Kidney (tissue), 14 donors: ENCODE measurements around the gene RNF225. TPM values are rescaled to one million over a fixed set of nuclear protein-coding genes. Genes with fewer than 3 reads are reported as not detected.
A peak's percentile ranks its signal among the peaks of the same experiment; 100 is the strongest.

Experiments
- DNase-seq, 5 donors: peaks; one replicate each; pipeline ENCODE4 v3.0.0-alpha.2; 2013 to 2020
- FAIRE-seq: peaks from 2 replicates; lab custom pipeline; 2012; peaks lifted over from hg19 to GRCh38; lab: Jason Lieb, UNC
- H3K27ac ChIP-seq, 2 donors: one replicate each; pipeline ENCODE4 v1.7.0; 2013; ENCODE audit warnings: low read depth in 2 of 2, low read length in 2 of 2, inconsistent platforms in 1 of 2
- H3K27me3 ChIP-seq: one replicate; pipeline ENCODE4 v1.7.1; 2013; ENCODE audit warnings: low read length, inconsistent platforms; ENCODE audit not compliant: control insufficient read depth, insufficient read depth
- H3K36me3 ChIP-seq, 3 donors: one replicate each; pipeline versions ENCODE4 v1.7.0 to v1.7.1; 2013; ENCODE audit warnings: low read length in 3 of 3, control low read depth in 1 of 3, inconsistent platforms in 1 of 3; ENCODE audit not compliant: insufficient read depth in 3 of 3, control insufficient read depth in 2 of 3
- H3K4me1 ChIP-seq, 3 donors: one replicate each; pipeline versions ENCODE4 v1.7.0 to v1.7.1; 2013; ENCODE audit warnings: low read length in 3 of 3, inconsistent platforms in 1 of 3, low read depth in 1 of 3; ENCODE audit not compliant: control insufficient read depth in 2 of 3, insufficient read depth in 2 of 3
- H3K4me3 ChIP-seq, 3 donors: one replicate each; pipeline versions ENCODE4 v1.7.0 to v1.8.1; 2013; ENCODE audit warnings: low read length in 3 of 3, control low read depth in 1 of 3, inconsistent platforms in 1 of 3
- H3K9ac ChIP-seq, 3 donors: one replicate each; pipeline versions ENCODE4 v1.7.0 to v1.7.1; 2013; ENCODE audit warnings: low read length in 3 of 3, control low read depth in 1 of 3, inconsistent platforms in 1 of 3
- H3K9me3 ChIP-seq, 3 donors: one replicate each; pipeline versions ENCODE4 v1.7.0 to v1.7.1; 2013; ENCODE audit warnings: low read length in 3 of 3, control low read depth in 1 of 3, inconsistent platforms in 1 of 3; ENCODE audit not compliant: control insufficient read depth in 2 of 3, insufficient read depth in 1 of 3
- intact Hi-C: fragments of 100-400 bp; cut with DNase I; formaldehyde crosslinking; loops from one replicate; pipeline ENCODE4 v1.11.1; 2022
- polyA plus RNA-seq: library from polyadenylated mRNA; stranded (reverse); fragments of 350-450 nt; fragmentation: Illumina TruSeq; extraction: RNeasy Lipid Tissue Mini Kit (QIAGEN cat#74804); gene quantifications from one replicate; pipeline ENCODE4 v1.2.3, GENCODE V29; 2014; ENCODE audit warnings: low read depth, low replicate concordance; ENCODE audit not compliant: insufficient read depth
- total RNA-seq: library from RNA; stranded (reverse); fragmentation: NEBNext Ultra II Directional; extraction: Animal tissue kit (Norgen Biotek cat#: 25700); gene quantifications from one replicate; pipeline ENCODE4 v1.2.1, GENCODE V29; 2021
- TF ChIP-seq, protein P1 (sequence below): IDR thresholded peaks from 3 replicates; pipeline ENCODE4 v1.5.1; 2012; ENCODE audit warnings: mild to moderate bottlenecking, moderate library complexity, borderline replicate concordance; ENCODE audit not compliant: insufficient read depth; ENCODE audit errors: extremely low read depth
- donor health status: control.
- donor health status: control.
- donor health status: control.
- donor health status: control.
- donor health status: control.
- donor health status: DM: yes; HTN: yes; CAD: no.
- donor health status: Normal renal cell carcinoma (clear cell type).

Gene RNF225
- total and polyA plus RNA-seq, 2 donors from 2014 or later = 0.25 TPM; not detected in 1

DNA sequence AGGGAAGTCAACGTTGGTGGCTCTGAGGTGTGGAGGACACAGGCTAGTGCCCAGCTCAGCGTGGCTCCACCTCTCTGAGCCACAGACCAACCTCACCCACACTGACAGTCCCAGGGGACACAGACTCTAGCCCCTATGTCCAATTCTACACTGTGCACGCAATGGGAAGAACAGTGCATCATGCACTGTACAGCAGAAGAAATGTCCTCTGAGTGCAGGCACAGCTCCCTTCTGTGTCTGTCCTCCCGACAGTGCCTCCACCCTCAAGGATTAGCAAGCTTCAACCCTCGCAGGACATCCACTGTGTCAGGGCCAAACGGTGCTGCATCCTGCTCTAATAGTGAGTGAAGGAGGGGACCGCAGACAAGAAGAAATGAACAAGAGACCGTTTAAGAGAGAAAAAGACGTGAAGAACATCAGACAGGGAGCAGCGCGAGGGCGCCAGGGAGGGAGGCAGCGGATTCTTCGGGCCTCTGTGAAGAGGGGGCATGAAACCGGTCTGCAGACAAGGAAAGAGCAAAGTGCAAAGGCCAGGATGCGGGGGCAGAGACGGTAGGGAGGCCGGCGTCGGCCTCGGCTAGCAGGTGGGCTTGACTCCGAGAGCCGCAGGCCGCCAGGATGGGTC, 15.3 kb upstream of the RNF225 start:
- peaks cover 0 to 17% (median 0%) of the 10 kb centered on the region in 3 donors for H3K4me1 ChIP-seq
- intact Hi-C loops = no loop called here
- no peaks in the 10 kb centered on the region for H3K36me3 ChIP-seq
- TF ChIP-seq, protein P1, sequence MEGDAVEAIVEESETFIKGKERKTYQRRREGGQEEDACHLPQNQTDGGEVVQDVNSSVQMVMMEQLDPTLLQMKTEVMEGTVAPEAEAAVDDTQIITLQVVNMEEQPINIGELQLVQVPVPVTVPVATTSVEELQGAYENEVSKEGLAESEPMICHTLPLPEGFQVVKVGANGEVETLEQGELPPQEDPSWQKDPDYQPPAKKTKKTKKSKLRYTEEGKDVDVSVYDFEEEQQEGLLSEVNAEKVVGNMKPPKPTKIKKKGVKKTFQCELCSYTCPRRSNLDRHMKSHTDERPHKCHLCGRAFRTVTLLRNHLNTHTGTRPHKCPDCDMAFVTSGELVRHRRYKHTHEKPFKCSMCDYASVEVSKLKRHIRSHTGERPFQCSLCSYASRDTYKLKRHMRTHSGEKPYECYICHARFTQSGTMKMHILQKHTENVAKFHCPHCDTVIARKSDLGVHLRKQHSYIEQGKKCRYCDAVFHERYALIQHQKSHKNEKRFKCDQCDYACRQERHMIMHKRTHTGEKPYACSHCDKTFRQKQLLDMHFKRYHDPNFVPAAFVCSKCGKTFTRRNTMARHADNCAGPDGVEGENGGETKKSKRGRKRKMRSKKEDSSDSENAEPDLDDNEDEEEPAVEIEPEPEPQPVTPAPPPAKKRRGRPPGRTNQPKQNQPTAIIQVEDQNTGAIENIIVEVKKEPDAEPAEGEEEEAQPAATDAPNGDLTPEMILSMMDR = no peak
- DNase-seq (no peak), FAIRE-seq (no peak)
- H3K9ac ChIP-seq = peak overlapping the region; percentile 20 to 77 (median 52)
- H3K9me3 ChIP-seq = no peaks in the 10 kb centered on the region
- H3K27ac ChIP-seq = peak overlapping the region; percentile 93 to 96
- H3K4me3 ChIP-seq = peak overlapping the region; percentile 54 to 94 (median 61)
- no peaks in the 10 kb centered on the region for H3K27me3 ChIP-seq

DNA sequence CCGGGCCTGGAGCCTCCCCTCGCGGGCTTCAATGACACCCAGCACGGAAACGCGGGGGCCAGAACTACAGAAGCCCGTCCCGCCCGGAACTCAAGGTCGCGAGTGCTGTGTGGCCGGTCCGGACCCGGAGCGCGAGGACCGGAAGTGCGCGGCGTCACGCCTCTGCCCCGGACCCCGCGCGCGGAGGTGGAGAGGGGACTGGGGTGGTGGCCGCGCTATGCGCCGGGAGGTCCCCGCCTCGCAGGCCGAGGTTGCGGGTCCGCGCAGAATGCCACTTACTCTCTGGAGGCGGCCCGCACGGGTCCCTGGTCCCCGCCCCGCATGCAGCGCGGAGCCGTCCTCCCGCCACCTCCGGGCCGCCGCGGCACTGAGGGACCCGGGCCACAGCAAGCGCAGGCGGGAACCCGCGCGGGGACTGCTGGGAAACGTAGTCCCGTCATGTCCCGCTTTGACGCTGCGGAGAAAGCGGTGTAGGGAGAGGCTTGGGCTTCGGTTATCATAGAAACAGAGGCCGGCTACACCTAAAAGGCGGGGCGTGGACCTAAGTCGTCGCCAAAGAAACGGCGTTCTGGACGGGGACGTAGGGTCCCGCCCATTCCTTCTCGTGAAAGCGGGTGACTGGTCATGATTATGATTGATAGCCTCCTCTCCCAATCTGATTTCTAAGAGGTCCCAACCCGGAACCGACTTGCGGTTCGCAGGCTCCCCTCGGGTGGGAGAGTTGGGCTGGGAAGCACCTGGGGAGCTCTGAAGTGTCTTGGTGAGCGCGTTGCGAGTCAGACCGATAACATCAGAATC, 14.6 kb upstream of the RNF225 start, which contains the start of gene ZNF837:
Gene ZNF837, minus strand, starts transcription at position 369 of the 798 bp plus-strand sequence. CDS start 11,698 bp downstream, outside the sequence.
- Histone ChIP-seq H3K9ac (peak within 1 kb of the TSS; percentile 67 to 77 (median 68)), H3K27me3 (no peaks in the 10 kb centered on the region), H3K4me3 (peak within 1 kb of the TSS; percentile 89 to 94 (median 90)), H3K4me1 (peaks cover 0 to 19% (median 0%) of the 10 kb centered on the region in 3 donors), H3K27ac (peak within 1 kb of the TSS; percentile 93 to 96), H3K9me3 (no peaks in the 10 kb centered on the region), H3K36me3 (no peaks in the 10 kb centered on the region)
- DNase-seq = peak; percentile 98 to 100 (median 99)
- FAIRE-seq = peak; percentile 99
- intact Hi-C loops = no loop called here
- TF ChIP-seq, protein P1 = peak; percentile 0

DNA sequence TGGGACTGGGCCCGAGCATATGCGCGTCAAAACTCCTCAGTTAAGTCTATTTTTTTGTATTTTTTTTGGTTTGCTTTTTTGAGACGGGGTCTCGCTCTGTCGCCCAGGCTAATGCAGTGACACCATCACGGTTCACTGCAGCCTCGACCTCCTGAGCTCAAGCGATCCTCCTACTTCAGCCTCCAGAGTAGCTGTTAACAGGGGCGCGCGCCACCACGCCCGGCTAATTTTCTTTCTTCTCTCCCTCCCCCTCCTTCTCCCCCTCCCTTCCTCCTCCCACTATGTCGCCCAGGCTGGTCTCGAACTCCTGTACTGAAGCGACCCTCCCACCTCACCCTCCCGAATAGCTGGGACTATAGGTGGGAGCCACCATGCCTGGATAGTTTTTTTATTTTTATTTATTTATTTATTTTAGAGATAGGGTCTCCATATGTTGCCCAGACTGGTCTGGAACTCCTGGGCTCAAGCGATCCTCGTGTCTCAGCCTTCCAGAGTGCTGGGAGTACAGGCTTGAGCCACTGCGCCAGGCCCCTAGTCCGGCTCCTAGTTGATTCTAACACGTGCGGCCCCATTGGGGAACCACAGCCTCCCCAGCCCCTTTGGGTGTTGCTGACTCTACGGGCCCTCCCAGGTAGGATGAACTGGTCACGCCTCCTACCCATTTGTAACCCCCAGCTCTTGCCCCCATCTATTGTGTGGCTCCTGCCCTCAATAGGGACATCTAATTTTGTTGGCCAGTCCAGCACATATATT, 13.8 kb upstream of the RNF225 start:
- DNase-seq (peak in 1 of 5 donors; percentile 74), FAIRE-seq (no peak)
- Histone ChIP-seq H3K36me3 (no peaks in the 10 kb centered on the region), H3K4me3 (peak overlapping the region; percentile 89 to 94 (median 90)), H3K27ac (peak overlapping the region; percentile 71 to 74), H3K4me1 (peaks cover 0 to 23% (median 0%) of the 10 kb centered on the region in 3 donors), H3K9ac (peak overlapping the region; percentile 61 to 68 (median 67)), H3K27me3 (no peaks in the 10 kb centered on the region), H3K9me3 (no peaks in the 10 kb centered on the region)
- TF ChIP-seq, protein P1 = no peak
- intact Hi-C loops = no loop called here
